Osteocyte (in vitro differentiated cells): ENCODE data around the gene ABCC8. TPM values are rescaled to one million over a fixed set of nuclear protein-coding genes. Genes with fewer than 3 reads are reported as not detected.

Experiments used
- DNase-seq: peaks from one replicate; pipeline ENCODE4 v3.0.0; 2021; ENCODE audit warnings: mixed read lengths; ENCODE audit not compliant: unreplicated experiment; ENCODE audit errors: extremely low spot score
- H3K27ac Mint-ChIP-seq: one replicate; pipeline ENCODE4 v1.8.0; 2021; ENCODE audit warnings: mild to moderate bottlenecking, mixed read lengths; ENCODE audit not compliant: unreplicated experiment
- H3K27me3 Mint-ChIP-seq: one replicate; pipeline ENCODE4 v1.8.0; 2021; ENCODE audit warnings: mixed read lengths; ENCODE audit not compliant: unreplicated experiment
- H3K36me3 Mint-ChIP-seq: one replicate; pipeline ENCODE4 v1.8.0; 2021; ENCODE audit warnings: mixed read lengths; ENCODE audit not compliant: unreplicated experiment
- H3K4me1 Mint-ChIP-seq: one replicate; pipeline ENCODE4 v1.8.0; 2021; ENCODE audit warnings: mixed read lengths; ENCODE audit not compliant: unreplicated experiment
- H3K4me3 Mint-ChIP-seq: one replicate; pipeline ENCODE4 v1.8.0; 2021; ENCODE audit warnings: mild to moderate bottlenecking, moderate library complexity, mixed read lengths; ENCODE audit not compliant: unreplicated experiment
- H3K9me3 Mint-ChIP-seq: one replicate; pipeline ENCODE4 v1.8.0; 2021; ENCODE audit warnings: mixed read lengths; ENCODE audit not compliant: unreplicated experiment
- total RNA-seq: library from RNA; stranded (reverse); gene quantifications from 2 replicates; pipeline ENCODE4 v1.2.1, GENCODE V29; 2021
- TF ChIP-seq, protein P1 (sequence below): fragments of 200-600 bp; sonication (generic); IDR thresholded peaks from 2 replicates; pipeline ENCODE4 v1.5.0; 2021; ENCODE audit warnings: antibody characterized with exemption, mild to moderate bottlenecking, moderate library complexity

Gene ABCC8
- total RNA-seq, 1 donor from 2014 or later: not detected

DNA sequence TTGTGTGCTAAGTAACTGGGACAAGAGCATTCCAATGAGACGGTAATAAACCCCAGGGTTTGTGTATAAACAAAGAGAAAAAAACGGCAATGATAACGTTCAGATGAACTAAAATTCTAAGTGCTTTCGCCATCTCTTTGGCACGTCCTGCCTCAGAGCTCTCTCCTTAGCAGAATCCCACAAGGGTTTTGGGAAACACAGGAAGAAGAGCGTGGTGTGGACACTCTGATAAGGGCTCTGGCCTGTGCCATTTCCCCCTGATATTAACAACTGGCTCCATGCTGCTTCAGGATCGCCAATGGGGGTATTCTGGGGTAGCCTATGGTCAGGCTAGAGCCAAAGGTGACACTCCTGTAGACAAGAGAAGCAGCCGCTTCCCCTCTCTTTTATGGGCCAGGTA, 18.4 kb downstream of the ABCC8 start:
- Mint-ChIP-seq H3K4me3 (no peak overlapping the region), H3K4me1 (no peaks in the 10 kb centered on the region), H3K9me3 (no peaks in the 10 kb centered on the region), H3K27me3 (peaks cover 35% of the 10 kb centered on the region), H3K36me3 (no peaks in the 10 kb centered on the region), H3K27ac (no peak overlapping the region)
- TF ChIP-seq, protein P1, sequence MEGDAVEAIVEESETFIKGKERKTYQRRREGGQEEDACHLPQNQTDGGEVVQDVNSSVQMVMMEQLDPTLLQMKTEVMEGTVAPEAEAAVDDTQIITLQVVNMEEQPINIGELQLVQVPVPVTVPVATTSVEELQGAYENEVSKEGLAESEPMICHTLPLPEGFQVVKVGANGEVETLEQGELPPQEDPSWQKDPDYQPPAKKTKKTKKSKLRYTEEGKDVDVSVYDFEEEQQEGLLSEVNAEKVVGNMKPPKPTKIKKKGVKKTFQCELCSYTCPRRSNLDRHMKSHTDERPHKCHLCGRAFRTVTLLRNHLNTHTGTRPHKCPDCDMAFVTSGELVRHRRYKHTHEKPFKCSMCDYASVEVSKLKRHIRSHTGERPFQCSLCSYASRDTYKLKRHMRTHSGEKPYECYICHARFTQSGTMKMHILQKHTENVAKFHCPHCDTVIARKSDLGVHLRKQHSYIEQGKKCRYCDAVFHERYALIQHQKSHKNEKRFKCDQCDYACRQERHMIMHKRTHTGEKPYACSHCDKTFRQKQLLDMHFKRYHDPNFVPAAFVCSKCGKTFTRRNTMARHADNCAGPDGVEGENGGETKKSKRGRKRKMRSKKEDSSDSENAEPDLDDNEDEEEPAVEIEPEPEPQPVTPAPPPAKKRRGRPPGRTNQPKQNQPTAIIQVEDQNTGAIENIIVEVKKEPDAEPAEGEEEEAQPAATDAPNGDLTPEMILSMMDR: no peak
- DNase-seq: no peak

- TF ChIP-seq, protein P1: no peak
- H3K9me3 Mint-ChIP-seq: no peaks in the 10 kb centered on the region
- DNase-seq: no peak
- no peaks in the 10 kb centered on the region for H3K4me1 Mint-ChIP-seq
- H3K27me3 Mint-ChIP-seq: peaks cover 35% of the 10 kb centered on the region
- no peak overlapping the region for H3K27ac Mint-ChIP-seq
- H3K36me3 Mint-ChIP-seq: no peaks in the 10 kb centered on the region
- H3K4me3 Mint-ChIP-seq: no peak overlapping the region
These were observed 19.1 kb downstream of the ABCC8 start for GRCh38 chr11:17457396-17458173.

GRCh38 chr11:17452668-17453067, 24.0 kb downstream of the ABCC8 start:
- Mint-ChIP-seq H3K9me3 (no peaks in the 10 kb centered on the region), H3K4me3 (no peak overlapping the region), H3K27ac (no peak overlapping the region), H3K36me3 (no peaks in the 10 kb centered on the region), H3K27me3 (peaks cover 39% of the 10 kb centered on the region), H3K4me1 (no peaks in the 10 kb centered on the region)
- DNase-seq: no peak
- TF ChIP-seq, protein P1: no peak

- Mint-ChIP-seq H3K27ac (no peak overlapping the region), H3K9me3 (no peaks in the 10 kb centered on the region), H3K27me3 (peaks cover 31% of the 10 kb centered on the region), H3K36me3 (no peaks in the 10 kb centered on the region), H3K4me1 (no peaks in the 10 kb centered on the region), H3K4me3 (no peak overlapping the region)
- TF ChIP-seq, protein P1: no peak
- DNase-seq: no peak
These were observed 27.5 kb downstream of the ABCC8 start for GRCh38 chr11:17449158-17449557.

DNA sequence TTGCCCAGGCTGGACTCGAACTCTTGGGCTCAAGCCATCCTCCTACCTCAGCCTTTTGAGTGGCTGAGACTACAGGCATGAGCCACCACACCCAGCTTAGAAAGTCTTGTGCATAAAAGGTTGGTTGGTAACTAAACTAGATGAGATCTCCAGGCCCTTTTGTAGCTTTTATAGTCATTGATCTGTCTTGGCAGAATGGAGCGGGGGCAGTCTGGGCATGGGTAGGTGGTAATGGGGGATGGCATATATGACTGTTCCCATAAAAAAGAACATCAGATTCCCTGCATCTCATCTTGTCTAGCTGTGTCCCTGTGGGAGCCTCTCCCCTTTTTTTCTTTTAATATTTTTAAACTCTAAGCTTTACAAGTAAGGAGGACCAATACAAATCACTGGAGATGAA, 30.2 kb downstream of the ABCC8 start:
- no peak for DNase-seq
- H3K27ac Mint-ChIP-seq: no peak overlapping the region
- peaks cover 22% of the 10 kb centered on the region for H3K27me3 Mint-ChIP-seq
- no peaks in the 10 kb centered on the region for H3K4me1 Mint-ChIP-seq
- TF ChIP-seq, protein P1: no peak
- no peaks in the 10 kb centered on the region for H3K9me3 Mint-ChIP-seq
- H3K36me3 Mint-ChIP-seq: no peaks in the 10 kb centered on the region
- H3K4me3 Mint-ChIP-seq: no peak overlapping the region
